ENCODE data around the gene SRRT. TPM values are rescaled to one million over a fixed set of nuclear protein-coding genes. Genes with fewer than 3 reads are reported as not detected.

The SRRT gene
- total RNA-seq, 1 donor from 2014 or later = 60.4 TPM

- peak overlapping the region; percentile 77 for H3K27ac Mint-ChIP-seq
- Histone ChIP-seq H3K79me2 (ENCODE audit: low read depth) (peaks cover 50% of the 10 kb centered on the region), H3K4me2 (peak overlapping the region; percentile 99), H2AFZ (replicated peaks) (no peak overlapping the region), H3K27me3 (no peaks in the 10 kb centered on the region), H3K4me1 (peaks cover 10% of the 10 kb centered on the region), H3K9me3 (ENCODE audit: low read depth) (no peaks in the 10 kb centered on the region), H3K36me3 (no peaks in the 10 kb centered on the region), H3F3A (ENCODE audit: low read depth) (peaks cover 20% of the 10 kb centered on the region), H3K27ac (no peak overlapping the region), H3K9ac (peak overlapping the region; percentile 69), H4K20me1 (ENCODE audit: low read depth) (peaks cover 39% of the 10 kb centered on the region), H3K4me3 (peak overlapping the region; percentile 100)
- H3K36me3 Mint-ChIP-seq = peaks cover 8% of the 10 kb centered on the region
- H3K4me1 Mint-ChIP-seq = peaks cover 26% of the 10 kb centered on the region
- TF ChIP-seq EZH2 (IDR thresholded peaks at IDR 0.05) = no peak
- H3K4me3 Mint-ChIP-seq = peak overlapping the region; percentile 98
- no peaks in the 10 kb centered on the region for H3K9me3 Mint-ChIP-seq
- H3K27me3 Mint-ChIP-seq (ENCODE audit: insufficient read depth, low read depth) = peaks cover 12% of the 10 kb centered on the region
- peak; percentile 61 for DNase-seq (ENCODE audit: low spot score)
Observed at GRCh38 chr7:100826514-100827329, 48.2 kb upstream of the SRRT start.

- Mint-ChIP-seq H3K9me3 (no peaks in the 10 kb centered on the region), H3K36me3 (peaks cover 7% of the 10 kb centered on the region), H3K4me1 (peaks cover 26% of the 10 kb centered on the region), H3K27me3 (ENCODE audit: insufficient read depth, low read depth) (peaks cover 12% of the 10 kb centered on the region), H3K27ac (peak within 1 kb of the TSS; percentile 99), H3K4me3 (peak within 1 kb of the TSS; percentile 98)
- DNase-seq (ENCODE audit: low spot score) = peak; percentile 95
- H3F3A ChIP-seq (ENCODE audit: low read depth) = peaks cover 20% of the 10 kb centered on the region
- H3K27me3 ChIP-seq = no peaks in the 10 kb centered on the region
- H3K9ac ChIP-seq = peak within 1 kb of the TSS; percentile 69
- H3K4me3 ChIP-seq = peak within 1 kb of the TSS; percentile 100
- peaks cover 10% of the 10 kb centered on the region for H3K4me1 ChIP-seq
- peaks cover 35% of the 10 kb centered on the region for H4K20me1 ChIP-seq (ENCODE audit: low read depth)
- H3K36me3 ChIP-seq = no peaks in the 10 kb centered on the region
- H2AFZ ChIP-seq (replicated peaks) = peak within 1 kb of the TSS; percentile 43
- H3K79me2 ChIP-seq (ENCODE audit: low read depth) = peaks cover 50% of the 10 kb centered on the region
- H3K4me2 ChIP-seq = peak within 1 kb of the TSS; percentile 99
- no peaks in the 10 kb centered on the region for H3K9me3 ChIP-seq (ENCODE audit: low read depth)
- TF ChIP-seq CTCF (IDR thresholded peaks at IDR 0.05) = peak; percentile 70
- TF ChIP-seq EZH2phosphoT487 (IDR thresholded peaks at IDR 0.05) = no peak
- peak; percentile 45 for TF ChIP-seq EZH2 (IDR thresholded peaks at IDR 0.05)
- H3K27ac ChIP-seq = peak within 1 kb of the TSS; percentile 52
Observed at GRCh38 chr7:100827330-100828226, 47.3 kb upstream of the SRRT start, which contains the start of gene EPHB4. Gene EPHB4, minus strand, starts transcription at chr7:100827523. Its CDS starts 493 bp downstream, at chr7:100827030.

DNA sequence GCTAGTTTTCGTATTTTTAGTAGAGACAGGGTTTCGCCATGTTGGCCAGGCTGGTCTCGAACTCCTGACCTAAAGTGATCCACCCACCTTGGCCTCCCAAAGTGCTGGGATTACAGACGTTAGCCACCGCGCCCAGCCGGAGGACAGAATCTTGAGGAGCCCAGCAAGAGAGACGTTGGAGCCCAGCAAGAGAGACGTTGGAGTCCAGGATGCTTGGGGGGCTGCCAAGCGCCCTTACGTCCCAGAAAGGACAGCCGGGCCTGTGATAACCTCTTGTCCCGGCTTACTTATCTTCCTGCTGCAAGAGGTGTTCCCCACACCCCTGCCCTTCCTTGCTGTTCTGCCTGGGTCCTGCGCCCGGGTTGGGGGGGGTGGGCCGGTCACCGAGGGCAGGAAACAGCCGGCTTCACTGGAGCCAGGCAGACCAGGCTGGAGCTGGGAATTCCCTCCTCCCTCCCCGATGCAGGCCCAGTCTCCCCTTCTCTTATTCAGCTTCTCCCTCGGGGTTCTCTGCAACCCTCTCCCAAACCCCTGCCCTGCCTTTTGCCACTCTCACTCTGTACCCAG, 45.7 kb upstream of the SRRT start:
- Histone ChIP-seq H3K9me3 (ENCODE audit: low read depth) (no peaks in the 10 kb centered on the region), H3K27ac (no peak overlapping the region), H3F3A (ENCODE audit: low read depth) (peaks cover 20% of the 10 kb centered on the region), H3K36me3 (no peaks in the 10 kb centered on the region), H2AFZ (replicated peaks) (no peak overlapping the region), H3K4me3 (peak overlapping the region; percentile 100), H4K20me1 (ENCODE audit: low read depth) (peaks cover 23% of the 10 kb centered on the region), H3K4me1 (peaks cover 10% of the 10 kb centered on the region), H3K79me2 (ENCODE audit: low read depth) (peaks cover 40% of the 10 kb centered on the region), H3K4me2 (peak overlapping the region; percentile 99), H3K9ac (no peak overlapping the region), H3K27me3 (no peaks in the 10 kb centered on the region)
- no peak for TF ChIP-seq EZH2 (IDR thresholded peaks at IDR 0.05)
- no peak for TF ChIP-seq EZH2phosphoT487 (IDR thresholded peaks at IDR 0.05)
- no peak for TF ChIP-seq CTCF (IDR thresholded peaks at IDR 0.05)
- Mint-ChIP-seq H3K27ac (no peak overlapping the region), H3K9me3 (no peaks in the 10 kb centered on the region), H3K27me3 (ENCODE audit: insufficient read depth, low read depth) (peaks cover 13% of the 10 kb centered on the region), H3K4me3 (peak overlapping the region; percentile 98), H3K4me1 (peaks cover 26% of the 10 kb centered on the region), H3K36me3 (peaks cover 3% of the 10 kb centered on the region)
- no peak for DNase-seq (ENCODE audit: low spot score)
